HG03108 (cell line): ENCODE results near the gene CCBE1.
"Not testable (repeated sequence)": the region's sequence is repeated elsewhere in the genome, so short reads cannot be mapped to it uniquely, and the experiment has no call there.

Experiments used
- ATAC-seq: cut with Tn5 transposase; IDR thresholded peaks from one replicate; pipeline ENCODE4 v1.9.1; 2021; ENCODE audit warnings: moderate library complexity; ENCODE audit not compliant: unreplicated experiment

The CCBE1 gene

DNA sequence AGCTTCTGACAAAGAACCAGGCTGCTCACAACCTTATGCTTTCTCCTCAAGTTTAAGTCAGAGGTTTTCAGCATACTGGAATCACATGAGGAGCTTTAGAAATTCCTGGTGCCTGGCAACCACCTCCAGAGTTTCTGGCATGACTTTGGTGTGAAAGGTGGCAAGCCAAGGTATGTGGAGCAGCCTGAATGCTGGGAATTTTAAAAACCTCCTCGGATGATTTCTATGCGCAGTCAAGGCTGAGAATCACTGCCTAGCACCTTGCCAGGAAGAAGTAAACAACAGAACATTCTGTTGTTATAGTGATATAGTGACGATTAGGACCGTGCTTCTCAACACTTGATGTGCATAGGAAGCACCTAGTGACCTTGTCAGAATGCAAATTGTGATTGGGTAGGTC, 11.7 kb downstream of the CCBE1 start:
- ATAC-seq, result no peak

GRCh38 chr18:59684777-59685176, 12.4 kb downstream of the CCBE1 start:
- no peak for ATAC-seq

DNA sequence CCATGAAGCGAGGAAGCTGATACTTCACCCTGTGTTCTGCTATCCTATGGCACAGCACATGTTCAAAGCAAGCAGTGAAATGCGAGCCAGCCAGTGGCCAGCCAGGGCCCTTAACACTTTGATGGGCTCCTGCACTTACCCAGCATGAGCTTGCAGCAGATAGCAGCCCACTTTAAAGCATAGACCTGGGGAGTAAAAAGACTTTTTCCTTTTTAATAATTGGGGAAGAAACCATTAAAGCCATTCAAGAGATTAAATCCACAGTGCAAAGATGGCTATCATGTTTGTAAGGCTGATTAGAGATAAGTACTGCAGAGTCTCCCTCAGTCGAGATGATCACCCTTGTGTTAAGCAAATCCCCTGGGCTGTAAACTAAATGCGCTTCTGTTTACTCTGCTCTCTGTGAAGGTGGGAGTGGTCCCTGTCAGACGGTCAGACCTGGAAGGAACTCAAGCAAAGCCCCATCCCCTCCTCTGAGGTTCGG, 15.7 kb downstream of the CCBE1 start:
- ATAC-seq, result no peak

GRCh38 chr18:59681051-59681450, 16.2 kb downstream of the CCBE1 start:
- ATAC-seq, result no peak

DNA sequence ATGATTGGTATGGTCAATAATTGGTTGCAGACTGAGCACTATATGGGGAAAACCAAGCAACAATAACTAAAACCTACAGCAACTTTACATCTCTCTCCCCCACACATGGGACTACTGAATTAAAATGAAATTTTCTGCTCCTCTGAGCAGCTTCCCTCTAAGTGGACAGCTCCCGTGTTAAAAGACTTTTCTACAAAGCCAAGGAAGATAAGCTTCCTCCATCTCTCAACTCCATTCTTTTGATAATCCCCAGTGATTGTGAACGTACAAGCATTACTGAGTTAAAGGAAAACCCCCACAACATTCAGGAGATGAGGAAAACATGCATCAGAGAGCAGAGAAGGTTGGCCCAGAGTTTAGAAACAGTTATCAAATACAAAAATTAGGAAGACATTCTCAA, 21.9 kb downstream of the CCBE1 start:
- no peak for ATAC-seq

DNA sequence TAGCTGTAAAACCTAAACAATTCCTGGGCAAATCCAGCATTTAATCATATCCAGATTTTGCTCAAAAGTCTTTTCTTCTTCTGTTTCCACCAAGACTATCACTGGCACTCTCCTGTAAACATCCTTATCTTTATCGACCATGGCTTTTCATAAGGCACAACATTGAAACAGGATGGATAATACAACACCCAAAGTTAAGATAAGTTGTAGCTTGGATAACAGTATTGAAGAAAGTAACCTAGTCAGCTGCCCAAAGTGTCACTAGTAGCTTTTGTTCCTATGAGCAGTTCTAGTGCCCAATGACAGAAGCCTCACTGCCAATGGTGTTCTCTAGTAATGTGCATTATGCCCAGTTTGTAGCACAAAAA, 22.3 kb downstream of the CCBE1 start:
- ATAC-seq, result no peak

- no peak for ATAC-seq
Measured at GRCh38 chr18:59674186-59674902, 22.9 kb downstream of the CCBE1 start.

DNA sequence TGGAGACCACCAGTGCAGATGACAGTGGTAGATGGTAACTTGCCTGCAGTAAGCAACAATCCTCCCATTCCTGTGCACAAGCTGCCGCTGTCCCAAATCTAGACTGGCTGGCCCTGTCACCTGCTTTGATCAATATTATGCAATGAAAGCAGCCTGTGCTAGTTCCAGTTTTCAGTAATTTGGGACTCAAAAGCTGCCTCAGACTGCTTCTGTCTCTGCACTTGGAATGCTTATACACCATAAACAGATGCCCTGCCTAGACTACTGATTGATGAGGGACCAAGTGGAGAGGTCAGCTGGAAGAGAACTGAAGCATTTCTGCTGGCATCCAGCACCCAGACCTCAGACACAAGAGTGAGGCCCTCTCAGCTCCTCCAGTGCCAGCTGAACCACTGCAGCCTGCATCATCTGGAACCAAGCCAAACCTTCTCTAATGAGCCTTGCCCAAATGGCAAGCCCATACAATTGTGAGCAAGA, 24.9 kb downstream of the CCBE1 start:
- ATAC-seq, result no peak

DNA sequence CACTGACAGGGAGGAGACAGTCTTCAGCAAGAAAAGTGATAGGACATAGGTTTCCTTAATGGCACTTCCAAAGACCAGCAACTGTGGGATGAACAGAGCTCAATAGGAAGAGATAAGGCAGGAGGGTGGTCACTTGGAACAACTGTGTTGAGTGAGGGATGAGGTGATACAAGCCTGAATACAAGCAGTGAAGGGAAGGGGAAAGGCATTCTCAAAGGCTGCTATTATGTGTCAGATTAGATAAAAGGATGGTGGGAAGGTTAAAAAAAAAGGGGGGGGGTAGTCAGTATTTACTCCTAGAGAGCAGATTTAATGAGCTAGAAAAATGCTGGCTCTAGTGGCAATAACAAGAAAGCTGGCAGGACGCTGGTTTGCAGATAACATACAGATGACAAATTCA, 25.7 kb downstream of the CCBE1 start:
- no peak for ATAC-seq

- no peak for ATAC-seq
Measured at GRCh38 chr18:59669872-59670657, 27.2 kb downstream of the CCBE1 start.

GRCh38 chr18:59667488-59667887, 29.7 kb downstream of the CCBE1 start:
- ATAC-seq, result no peak

GRCh38 chr18:59666007-59666402, 31.2 kb downstream of the CCBE1 start:
- ATAC-seq, result not testable (repeated sequence)

- no peak for ATAC-seq
Measured at GRCh38 chr18:59665057-59666006, 31.9 kb downstream of the CCBE1 start.

GRCh38 chr18:59664329-59664728, 32.9 kb downstream of the CCBE1 start:
- no peak for ATAC-seq

GRCh38 chr18:59663096-59663495, 34.1 kb downstream of the CCBE1 start:
- ATAC-seq, result no peak

DNA sequence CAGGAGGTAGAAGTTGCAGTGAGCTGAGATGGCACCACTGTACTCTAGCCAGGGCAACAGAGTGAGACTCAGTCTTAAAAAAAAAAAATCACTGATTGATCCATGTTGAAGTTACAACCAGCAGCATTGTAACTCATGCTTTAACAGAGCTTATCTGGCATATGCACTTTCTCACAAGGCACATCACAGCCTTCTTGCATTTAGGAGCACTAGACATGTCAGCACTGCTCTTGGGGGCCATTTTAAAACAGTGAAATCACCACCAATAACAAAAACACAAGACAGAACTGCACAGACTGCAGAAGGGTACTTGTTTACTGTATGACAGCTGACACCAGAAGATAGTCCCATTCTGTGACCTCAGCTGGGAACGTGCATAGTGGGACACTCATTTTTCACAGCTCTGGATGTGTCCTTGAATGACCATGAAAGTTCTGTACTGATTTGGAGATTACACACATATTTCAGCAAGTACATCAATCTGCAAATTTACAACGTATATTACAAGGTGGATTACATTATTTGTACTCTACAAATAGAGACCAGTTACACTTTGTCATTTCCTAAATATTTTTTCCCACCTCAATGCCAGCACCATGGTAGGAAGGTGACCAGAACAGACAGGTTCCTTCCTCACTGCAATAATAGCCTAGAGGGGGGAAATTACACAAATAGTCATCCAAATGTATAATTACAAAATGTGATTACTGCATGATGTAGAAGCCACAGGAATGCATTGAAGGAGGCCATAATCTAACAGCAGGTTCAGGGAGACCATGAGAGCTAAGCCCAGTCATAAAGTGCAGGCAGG, 35.1 kb downstream of the CCBE1 start:
- ATAC-seq, result no peak

GRCh38 chr18:59660786-59661743, 36.2 kb downstream of the CCBE1 start:
- ATAC-seq, result no peak

DNA sequence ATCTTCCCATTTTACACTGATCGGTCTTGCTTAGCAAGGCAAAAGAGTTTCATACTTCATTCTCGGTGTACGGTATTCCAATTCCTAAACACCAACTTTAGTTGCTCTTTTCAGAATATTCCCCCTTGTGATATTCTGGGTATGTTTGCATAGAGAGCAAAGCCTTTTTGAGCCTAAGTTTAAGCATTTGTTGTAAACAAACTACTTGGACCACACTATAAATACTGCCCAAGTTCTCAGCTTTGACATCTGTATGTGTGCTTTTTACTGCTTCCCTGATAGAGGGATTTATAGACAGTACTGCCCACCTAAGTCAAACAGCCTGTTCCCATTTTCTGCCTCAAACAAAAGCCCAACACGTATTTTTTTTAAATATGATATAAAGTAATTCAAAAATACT, 36.9 kb downstream of the CCBE1 start:
- no peak for ATAC-seq

GRCh38 chr18:59659508-59660170, 37.6 kb downstream of the CCBE1 start:
- ATAC-seq, result no peak
